Measurements from ENCODE around the gene RTN4R.

GRCh38 chr22:20305894-20306645, 38.0 kb upstream of the RTN4R start:
- TF ChIP-seq SIN3A (IDR thresholded peaks at IDR 0.05; ENCODE audit: borderline replicate concordance, low read depth, low read length) (no peak), KLF9 (CRISPR knock-in tag; IDR thresholded peaks at IDR 0.05; ENCODE audit: low read depth) (no peak), HNF4A (CRISPR knock-in tag; IDR thresholded peaks at IDR 0.05) (no peak), NR2C2 (CRISPR knock-in tag; IDR thresholded peaks at IDR 0.05; ENCODE audit: borderline replicate concordance) (no peak)

Data from HepG2 (cell line).